Measurements from ENCODE around the gene RUSC1.
"Not testable (repeated sequence)": the region's sequence is repeated elsewhere in the genome, so short reads cannot be mapped to it uniquely, and the experiment has no call there.

The RUSC1 gene

GRCh38 chr1:155323729-155324036 lies 3.0 kb downstream of the RUSC1 start:
- peak; percentile 95 for DNase-seq

- peak; percentile 97 for DNase-seq
Measured at GRCh38 chr1:155324037-155324716, 3.5 kb downstream of the RUSC1 start.

- DNase-seq, result peak; percentile 61
Measured at GRCh38 chr1:155324717-155325602, 4.3 kb downstream of the RUSC1 start.

GRCh38 chr1:155325603-155325893 lies 4.9 kb downstream of the RUSC1 start:
- no peak for DNase-seq

- DNase-seq, result no peak
Measured at GRCh38 chr1:155326020-155326526, 5.4 kb downstream of the RUSC1 start.

- DNase-seq, result no peak
Measured at GRCh38 chr1:155326631-155327037, 5.9 kb downstream of the RUSC1 start.

GRCh38 chr1:155327981-155328380 lies 7.3 kb downstream of the RUSC1 start:
- DNase-seq, result no peak

- DNase-seq, result not testable (repeated sequence)
Measured at GRCh38 chr1:155328856-155329255, 8.2 kb downstream of the RUSC1 start.

- DNase-seq, result no peak
Measured at GRCh38 chr1:155329980-155330598, 9.4 kb downstream of the RUSC1 start.

GRCh38 chr1:155334962-155335361 lies 14.3 kb downstream of the RUSC1 start:
- DNase-seq, result no peak

- no peak for DNase-seq
Measured at GRCh38 chr1:155339515-155340097, 18.9 kb downstream of the RUSC1 start.

GRCh38 chr1:155342842-155343241 lies 22.1 kb downstream of the RUSC1 start:
- DNase-seq, result no peak

- peak; percentile 54 for DNase-seq
Measured at GRCh38 chr1:155352631-155353030, 31.9 kb downstream of the RUSC1 start.

- no peak for DNase-seq
Measured at GRCh38 chr1:155360051-155360450, 39.4 kb downstream of the RUSC1 start.

GRCh38 chr1:155379180-155379579 lies 58.5 kb downstream of the RUSC1 start:
- no peak for DNase-seq

- DNase-seq, result no peak
Measured at GRCh38 chr1:155379631-155380090, 59.0 kb downstream of the RUSC1 start.

All from femur (tissue), 1 donor.